SK-N-SH (cell line): Measurements from ENCODE around the gene TMEM72.

Source experiments
- EZH2phosphoT487 ChIP-seq: fragments of 200-600 bp; sonication (generic); IDR thresholded peaks from 2 replicates; pipeline ENCODE4 v1.6.1; 2017; ENCODE audit warnings: low read depth, mixed run types, mild to moderate bottlenecking, antibody characterized with exemption, moderate library complexity, borderline replicate concordance
- FOXJ3 ChIP-seq: sonication (generic); formaldehyde crosslinking; IDR thresholded peaks from 2 replicates; pipeline ENCODE4 v1.5.1; 2020; ENCODE audit warnings: mild to moderate bottlenecking, missing genetic modification reagents
- GATA2 ChIP-seq: sonication (generic); formaldehyde crosslinking; IDR thresholded peaks from 2 replicates; pipeline ENCODE4 v1.5.0; 2020; ENCODE audit warnings: mild to moderate bottlenecking, missing genetic modification reagents
- MEF2A ChIP-seq: IDR thresholded peaks from 2 replicates; pipeline ENCODE4 v1.4.0; 2012; ENCODE audit warnings: low read depth, borderline replicate concordance
- TF ChIP-seq, protein P1 (sequence below): fragments of 200-600 bp; sonication (generic); IDR thresholded peaks from 2 replicates; pipeline ENCODE4 v1.6.1; 2017; ENCODE audit warnings: antibody characterized with exemption, mild to moderate bottlenecking, moderate library complexity

DNA sequence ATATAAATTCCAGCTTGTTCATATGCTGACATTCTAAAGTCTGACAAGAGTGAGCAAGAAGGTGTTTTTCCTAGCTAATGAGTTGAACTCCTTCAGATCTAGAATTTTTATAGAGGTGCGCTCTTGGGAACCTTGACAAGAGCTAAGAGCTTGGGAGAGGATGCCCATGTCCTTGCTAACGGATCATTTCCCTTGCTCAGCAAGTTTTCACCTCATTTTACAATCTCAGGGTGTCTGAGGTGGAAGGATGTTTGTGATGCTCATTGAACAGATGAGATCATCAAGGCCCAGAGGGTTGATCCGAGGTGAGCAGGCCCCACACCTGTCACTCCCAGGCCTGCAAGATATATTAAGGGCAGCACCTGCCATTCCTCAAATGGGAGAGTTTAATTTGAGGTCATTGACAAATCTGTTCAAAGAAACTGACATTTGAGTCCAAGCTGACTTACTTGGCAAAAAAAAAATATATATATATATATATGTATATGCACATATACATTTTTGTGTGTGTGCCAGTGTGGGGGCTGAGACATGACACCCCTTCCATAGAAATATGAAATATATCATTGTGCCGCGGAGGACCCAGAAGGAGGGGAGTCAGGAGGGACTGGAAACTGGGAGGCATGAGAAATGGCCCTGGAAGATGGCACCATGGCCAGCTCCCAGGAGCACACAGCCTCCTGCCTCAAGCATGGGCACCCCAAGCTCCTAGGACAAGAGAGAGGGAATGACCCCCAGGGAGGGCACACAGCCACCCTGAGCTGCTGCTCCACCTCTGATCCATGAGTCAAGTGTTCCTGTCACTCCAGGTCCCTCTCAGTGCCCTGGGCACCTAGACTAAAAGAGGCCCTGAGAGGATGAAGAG lies 17.3 kb upstream of the TMEM72 start:
- TF ChIP-seq GATA2 (CRISPR knock-in tag) (no peak), MEF2A (no peak), EZH2phosphoT487 (no peak), FOXJ3 (CRISPR knock-in tag) (no peak)
- TF ChIP-seq, protein P1, sequence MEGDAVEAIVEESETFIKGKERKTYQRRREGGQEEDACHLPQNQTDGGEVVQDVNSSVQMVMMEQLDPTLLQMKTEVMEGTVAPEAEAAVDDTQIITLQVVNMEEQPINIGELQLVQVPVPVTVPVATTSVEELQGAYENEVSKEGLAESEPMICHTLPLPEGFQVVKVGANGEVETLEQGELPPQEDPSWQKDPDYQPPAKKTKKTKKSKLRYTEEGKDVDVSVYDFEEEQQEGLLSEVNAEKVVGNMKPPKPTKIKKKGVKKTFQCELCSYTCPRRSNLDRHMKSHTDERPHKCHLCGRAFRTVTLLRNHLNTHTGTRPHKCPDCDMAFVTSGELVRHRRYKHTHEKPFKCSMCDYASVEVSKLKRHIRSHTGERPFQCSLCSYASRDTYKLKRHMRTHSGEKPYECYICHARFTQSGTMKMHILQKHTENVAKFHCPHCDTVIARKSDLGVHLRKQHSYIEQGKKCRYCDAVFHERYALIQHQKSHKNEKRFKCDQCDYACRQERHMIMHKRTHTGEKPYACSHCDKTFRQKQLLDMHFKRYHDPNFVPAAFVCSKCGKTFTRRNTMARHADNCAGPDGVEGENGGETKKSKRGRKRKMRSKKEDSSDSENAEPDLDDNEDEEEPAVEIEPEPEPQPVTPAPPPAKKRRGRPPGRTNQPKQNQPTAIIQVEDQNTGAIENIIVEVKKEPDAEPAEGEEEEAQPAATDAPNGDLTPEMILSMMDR: no peak
